RWPE2 (cell line): ENCODE results near the gene TMEM86A.
A peak's percentile ranks its signal among the peaks of the same experiment; 100 is the strongest.

Experiments
- ATAC-seq: fragments of 200-7000 bp; cut with Tn5 transposase; 3 replicates; pipeline ENCODE4 v1.9.1; 2021; ENCODE audit warnings: low read depth
- DNase-seq: peaks from one replicate; pipeline ENCODE4 v3.0.0-alpha.2; 2020; ENCODE audit warnings: low spot score
- H3K27ac ChIP-seq: fragments of 450-650 bp; 2 replicates; pipeline ENCODE4 v1.5.1; 2017; ENCODE audit warnings: mild to moderate bottlenecking; ENCODE audit not compliant: poor library complexity, severe bottlenecking
- H3K27me3 ChIP-seq: fragments of 250-450 bp; sonication (Bioruptor Pico); 2 replicates; pipeline ENCODE4 v1.5.1; 2021; ENCODE audit warnings: mild to moderate bottlenecking, moderate library complexity; ENCODE audit not compliant: insufficient read depth, poor library complexity, severe bottlenecking
- H3K36me3 ChIP-seq: fragments of 250-450 bp; sonication (Bioruptor Pico); 2 replicates; pipeline ENCODE4 v1.5.1; 2020; ENCODE audit warnings: low read depth, mild to moderate bottlenecking, moderate library complexity
- H3K4me1 ChIP-seq: fragments of 250-450 bp; sonication (Bioruptor Pico); 2 replicates; pipeline ENCODE4 v1.5.1; 2021; ENCODE audit warnings: mild to moderate bottlenecking, moderate library complexity; ENCODE audit not compliant: insufficient read depth, poor library complexity, severe bottlenecking
- H3K4me3 ChIP-seq: fragments of 250-450 bp; sonication (Bioruptor Pico); 2 replicates; pipeline ENCODE4 v1.5.1; 2021; ENCODE audit warnings: mild to moderate bottlenecking, moderate library complexity; ENCODE audit not compliant: severe bottlenecking
- H3K9me3 ChIP-seq: fragments of 250-450 bp; sonication (Bioruptor Pico); 2 replicates; pipeline ENCODE4 v1.5.1; 2021; ENCODE audit warnings: mild to moderate bottlenecking, moderate library complexity; ENCODE audit not compliant: severe bottlenecking
- TF ChIP-seq, protein P1 (sequence below): fragments of 450-650 bp; IDR thresholded peaks from one replicate; pipeline ENCODE4 v1.5.1; 2017; ENCODE audit warnings: mild to moderate bottlenecking, moderate library complexity; ENCODE audit not compliant: poor library complexity, severe bottlenecking

TMEM86A gene

DNA sequence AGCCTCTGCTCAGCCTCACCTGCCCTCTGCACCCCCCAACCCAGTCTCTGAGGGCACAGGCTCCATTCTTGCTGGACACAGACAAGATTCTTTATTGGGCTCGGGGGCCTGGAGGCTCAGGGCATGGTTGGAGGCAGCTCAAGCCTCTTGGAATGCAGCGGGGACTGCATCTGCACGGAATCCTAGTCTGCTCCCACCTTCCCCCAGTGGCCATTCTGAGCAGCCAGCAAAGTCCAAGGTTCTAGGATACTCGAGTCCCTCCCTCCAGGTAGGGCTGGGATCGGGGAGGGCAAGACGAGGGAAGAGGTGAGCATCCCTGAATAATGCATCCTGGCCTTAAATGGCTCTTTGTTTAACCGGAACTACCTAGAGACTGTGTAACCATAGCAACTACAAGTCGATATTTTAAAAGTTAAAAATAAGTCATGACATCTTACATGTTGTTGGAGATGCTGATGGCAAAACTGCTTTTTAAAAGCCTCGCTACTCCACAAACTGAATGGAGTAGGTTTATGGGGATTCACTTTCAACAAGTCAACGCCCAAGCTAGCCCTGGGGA is 38.1 kb downstream of the TMEM86A start:
- H3K27me3 ChIP-seq: no peaks in the 10 kb centered on the region
- DNase-seq (no peak), ATAC-seq (peak; percentile 30; the same call in 2 of the 3 replicates)
- H3K9me3 ChIP-seq: no peaks in the 10 kb centered on the region
- TF ChIP-seq, protein P1, sequence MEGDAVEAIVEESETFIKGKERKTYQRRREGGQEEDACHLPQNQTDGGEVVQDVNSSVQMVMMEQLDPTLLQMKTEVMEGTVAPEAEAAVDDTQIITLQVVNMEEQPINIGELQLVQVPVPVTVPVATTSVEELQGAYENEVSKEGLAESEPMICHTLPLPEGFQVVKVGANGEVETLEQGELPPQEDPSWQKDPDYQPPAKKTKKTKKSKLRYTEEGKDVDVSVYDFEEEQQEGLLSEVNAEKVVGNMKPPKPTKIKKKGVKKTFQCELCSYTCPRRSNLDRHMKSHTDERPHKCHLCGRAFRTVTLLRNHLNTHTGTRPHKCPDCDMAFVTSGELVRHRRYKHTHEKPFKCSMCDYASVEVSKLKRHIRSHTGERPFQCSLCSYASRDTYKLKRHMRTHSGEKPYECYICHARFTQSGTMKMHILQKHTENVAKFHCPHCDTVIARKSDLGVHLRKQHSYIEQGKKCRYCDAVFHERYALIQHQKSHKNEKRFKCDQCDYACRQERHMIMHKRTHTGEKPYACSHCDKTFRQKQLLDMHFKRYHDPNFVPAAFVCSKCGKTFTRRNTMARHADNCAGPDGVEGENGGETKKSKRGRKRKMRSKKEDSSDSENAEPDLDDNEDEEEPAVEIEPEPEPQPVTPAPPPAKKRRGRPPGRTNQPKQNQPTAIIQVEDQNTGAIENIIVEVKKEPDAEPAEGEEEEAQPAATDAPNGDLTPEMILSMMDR: no peak
- H3K4me3 ChIP-seq: no peak overlapping the region
- no peaks in the 10 kb centered on the region for H3K36me3 ChIP-seq
- no peak overlapping the region for H3K27ac ChIP-seq
- H3K4me1 ChIP-seq: no peaks in the 10 kb centered on the region

DNA sequence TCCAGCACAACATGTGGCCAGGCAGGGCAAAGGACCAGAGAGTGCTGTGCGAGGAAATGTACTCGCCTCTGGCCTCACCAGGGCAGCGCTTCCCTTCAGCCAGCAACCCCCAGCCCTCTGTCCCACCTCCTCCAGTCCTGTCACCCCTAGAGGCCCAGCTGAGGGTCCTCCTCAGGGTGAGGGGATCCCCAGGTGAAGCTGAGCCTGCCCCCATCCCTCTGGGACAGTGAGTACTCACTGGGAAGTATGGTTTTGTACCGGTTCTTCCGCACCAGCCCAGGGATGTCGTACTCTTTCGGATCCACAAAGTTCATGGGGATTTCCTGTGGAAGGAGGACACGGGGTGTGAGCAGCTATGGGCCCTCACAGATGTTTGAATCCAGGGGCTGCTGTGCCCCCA is 39.1 kb downstream of the TMEM86A start:
- TF ChIP-seq, protein P1: no peak
- Histone ChIP-seq H3K27ac (no peak overlapping the region), H3K36me3 (no peaks in the 10 kb centered on the region), H3K4me1 (no peaks in the 10 kb centered on the region), H3K27me3 (no peaks in the 10 kb centered on the region), H3K9me3 (no peaks in the 10 kb centered on the region), H3K4me3 (no peak overlapping the region)
- ATAC-seq (no peak), DNase-seq (no peak)

DNA sequence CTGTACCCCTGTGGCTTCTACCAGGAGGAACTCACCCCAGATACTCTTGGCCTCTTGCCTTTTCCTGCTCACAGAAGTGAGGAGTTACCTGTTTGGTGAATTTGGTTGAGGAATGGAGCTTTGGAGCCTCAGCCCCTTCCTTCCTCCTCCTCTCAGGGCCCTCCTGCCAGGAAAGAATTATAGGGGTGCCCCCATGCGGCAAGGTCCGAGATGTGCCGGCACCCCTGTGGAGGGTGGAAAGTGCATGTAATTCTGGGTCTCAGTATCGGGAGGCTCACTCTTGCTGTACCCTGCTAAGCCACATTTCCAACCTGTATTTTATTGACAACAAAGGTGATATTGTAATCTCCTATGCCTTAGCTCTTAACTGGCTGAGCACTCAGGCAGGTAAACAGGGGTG is 41.1 kb downstream of the TMEM86A start:
- Histone ChIP-seq H3K4me3 (no peak overlapping the region), H3K27ac (no peak overlapping the region), H3K36me3 (no peaks in the 10 kb centered on the region), H3K4me1 (no peaks in the 10 kb centered on the region), H3K9me3 (no peaks in the 10 kb centered on the region), H3K27me3 (no peaks in the 10 kb centered on the region)
- DNase-seq (no peak), ATAC-seq (no peak)
- TF ChIP-seq, protein P1: no peak

DNA sequence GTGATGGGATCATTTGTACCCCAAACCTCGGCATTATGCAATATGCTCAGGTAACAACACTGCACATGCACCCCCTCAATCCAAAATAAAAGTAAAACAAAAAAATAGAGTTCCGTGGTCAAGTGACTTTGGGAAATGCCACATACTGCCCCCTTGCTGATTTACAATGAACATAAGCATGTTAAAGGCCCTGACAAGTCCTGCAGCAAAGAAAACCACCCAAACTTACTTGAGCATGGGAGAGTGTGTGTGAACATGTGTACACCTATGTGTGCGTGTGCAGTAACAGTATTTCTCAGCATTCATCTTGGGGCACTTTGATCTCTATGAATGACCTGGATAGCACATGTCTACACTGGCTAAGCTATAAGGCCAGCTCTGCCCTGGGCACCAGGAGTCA is 43.2 kb downstream of the TMEM86A start:
- ATAC-seq (no peak), DNase-seq (no peak)
- H3K9me3 ChIP-seq: no peaks in the 10 kb centered on the region
- no peaks in the 10 kb centered on the region for H3K36me3 ChIP-seq
- H3K27ac ChIP-seq: no peak overlapping the region
- no peaks in the 10 kb centered on the region for H3K4me1 ChIP-seq
- H3K4me3 ChIP-seq: no peak overlapping the region
- no peaks in the 10 kb centered on the region for H3K27me3 ChIP-seq
- TF ChIP-seq, protein P1: no peak

DNA sequence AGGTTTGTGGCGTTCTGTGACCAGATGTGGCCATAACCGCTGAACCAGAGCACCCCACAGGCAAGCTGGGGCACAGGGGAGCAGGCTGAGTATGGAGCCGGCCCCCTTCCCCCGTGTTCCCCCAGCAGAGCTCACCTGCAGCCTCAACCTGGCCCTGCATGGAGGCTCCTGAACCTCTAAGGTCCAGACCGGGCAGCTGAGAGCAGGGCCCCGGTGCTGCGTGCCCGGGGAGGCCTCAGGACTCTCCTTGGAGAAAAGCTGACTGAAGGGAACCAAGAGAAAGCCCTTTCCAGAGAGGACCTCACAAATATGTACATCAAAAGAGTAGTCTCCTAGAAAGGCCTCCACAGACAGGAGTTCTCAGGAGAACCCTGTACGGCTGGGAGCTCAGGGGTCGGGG is 44.8 kb downstream of the TMEM86A start:
- TF ChIP-seq, protein P1: no peak
- Histone ChIP-seq H3K4me3 (no peak overlapping the region), H3K27me3 (no peaks in the 10 kb centered on the region), H3K4me1 (no peaks in the 10 kb centered on the region), H3K27ac (no peak overlapping the region), H3K36me3 (no peaks in the 10 kb centered on the region), H3K9me3 (no peaks in the 10 kb centered on the region)
- DNase-seq (no peak), ATAC-seq (no peak)
